GM12878 (cell line): Measurements from ENCODE around the gene ADAMTSL3. TPM values are rescaled to one million over a fixed set of nuclear protein-coding genes. Genes with fewer than 3 reads are reported as not detected.

ENCODE experiments used
- ATAC-seq: fragments of 200-7000 bp; cut with Tn5 transposase; 3 replicates; pipeline ENCODE4 v1.9.1; 2020; ENCODE audit warnings: mild to moderate bottlenecking, moderate library complexity
- BruUV-seq: library from RNA; stranded (reverse); fragments of 400-500 nt; replicated peaks from 2 replicates; lab custom pipeline; 2021; lab: Mats Ljungman, UMichigan
- CTCF ChIA-PET: fragments of 300-600 bp; sonication (Branson Sonifier 250); formaldehyde crosslinking; extraction: SDS; loops from one replicate; lab custom pipeline; 2021; ENCODE audit warnings: inconsistent platforms; lab: Yijun Ruan, JAX
- POLR2A ChIA-PET: fragments of 350-600 bp; formaldehyde crosslinking; extraction: SDS; loops from one replicate; lab custom pipeline; 2021; ENCODE audit warnings: inconsistent platforms; lab: Charles Lee
- RAD21 ChIA-PET: fragments of 300-600 bp; sonication (Branson Sonifier 250); formaldehyde crosslinking; loops from one replicate; lab custom pipeline; 2023; ENCODE audit warnings: antibody characterized with exemption; ENCODE audit not compliant: unreplicated experiment; lab: Charles Lee
- SMC1A ChIA-PET: fragments of 300-600 bp; sonication (Branson Sonifier 250); formaldehyde crosslinking; loops from one replicate; lab custom pipeline; 2023; ENCODE audit not compliant: unreplicated experiment, uncharacterized antibody; lab: Charles Lee
- DNase-seq: peaks from one replicate; pipeline ENCODE4 v3.0.0-alpha.2; 2011; ENCODE audit warnings: low read depth, low spot score
- FAIRE-seq: peaks from 3 replicates; lab custom pipeline; 2011; peaks lifted over from hg19 to GRCh38; lab: Jason Lieb, UNC
- H2AFZ ChIP-seq: 2 replicates; pipeline ENCODE4 v1.6.0; 2011; ENCODE audit warnings: low read depth, low read length, control low read depth; ENCODE audit not compliant: control insufficient read depth
- H3K27ac ChIP-seq: 2 replicates; pipeline ENCODE4 v1.5.1; 2011; ENCODE audit warnings: control low read depth; ENCODE audit not compliant: control insufficient read depth, insufficient read depth
- H3K27me3 ChIP-seq, 2 experiments: replicated peaks in 1 of 2; 2 replicates each; pipeline versions ENCODE4 v1.6.0 to v1.6.1; 2011; ENCODE audit warnings: low read length in 1 of 2; ENCODE audit not compliant: control insufficient read depth in 2 of 2, insufficient read depth in 2 of 2
- H3K36me3 ChIP-seq, 2 experiments: 2 replicates each; pipeline ENCODE4 v1.5.1; 2011; ENCODE audit warnings: low read length in 1 of 2; ENCODE audit not compliant: control insufficient read depth in 2 of 2, insufficient read depth in 2 of 2
- H3K4me1 ChIP-seq: 2 replicates; pipeline ENCODE4 v1.6.1; 2011; ENCODE audit warnings: mild to moderate bottlenecking, low read length, moderate library complexity, mixed read lengths; ENCODE audit not compliant: control insufficient read depth, insufficient read depth
- H3K4me2 ChIP-seq: 2 replicates; pipeline ENCODE4 v1.6.0; 2011; ENCODE audit warnings: control low read depth; ENCODE audit not compliant: control insufficient read depth, insufficient read depth
- H3K4me3 ChIP-seq: fragments of 200-600 bp; sonication (generic); 2 replicates; pipeline ENCODE4 v1.5.1; 2016
- H3K79me2 ChIP-seq: 2 replicates; pipeline ENCODE4 v1.6.0; 2011; ENCODE audit warnings: low read length; ENCODE audit not compliant: control insufficient read depth, insufficient read depth
- H3K9ac ChIP-seq: 2 replicates; pipeline ENCODE4 v1.8.0; 2011; ENCODE audit warnings: low read length, control low read depth, mixed read lengths; ENCODE audit not compliant: control insufficient read depth, insufficient read depth
- H3K9me3 ChIP-seq: replicated peaks from 3 replicates; pipeline ENCODE4 v1.5.1; 2011; ENCODE audit warnings: mild to moderate bottlenecking, low read length; ENCODE audit not compliant: control insufficient read depth, insufficient read depth
- H4K20me1 ChIP-seq: 2 replicates; pipeline ENCODE4 v1.6.0; 2011; ENCODE audit not compliant: control insufficient read depth, insufficient read depth
- ATF3 ChIP-seq: IDR thresholded peaks from 2 replicates; pipeline ENCODE4 v1.6.1; 2011; ENCODE audit warnings: low read depth, mild to moderate bottlenecking, low read length, moderate library complexity, borderline replicate concordance; ENCODE audit errors: extremely low read depth
- BMI1 ChIP-seq: fragments of 450-650 bp; IDR thresholded peaks from 2 replicates; pipeline ENCODE4 v1.6.1; 2016; ENCODE audit warnings: mild to moderate bottlenecking, moderate library complexity, borderline replicate concordance
- ESRRA ChIP-seq: IDR thresholded peaks from 2 replicates; pipeline ENCODE4 v1.6.1; 2012; ENCODE audit warnings: mild to moderate bottlenecking, low read length, improper control_type of control experiment
- IKZF2 ChIP-seq, 2 experiments: fragments of 450-650 bp; IDR thresholded peaks; 2 replicates each; pipeline ENCODE4 v1.6.1; 2017; ENCODE audit warnings: mild to moderate bottlenecking in 2 of 2, moderate library complexity in 2 of 2
- LARP7 ChIP-seq: fragments of 450-650 bp; IDR thresholded peaks from 2 replicates; pipeline ENCODE4 v1.6.1; 2017; ENCODE audit warnings: mild to moderate bottlenecking
- NR2F1 ChIP-seq: fragments of 450-650 bp; conservative IDR thresholded peaks from 2 replicates; pipeline ENCODE4 v1.6.1; 2017; ENCODE audit warnings: mild to moderate bottlenecking
- PBX3 ChIP-seq: IDR thresholded peaks from 2 replicates; pipeline ENCODE4 v1.6.1; 2011; ENCODE audit warnings: mild to moderate bottlenecking, low read depth, low read length, moderate library complexity; ENCODE audit not compliant: insufficient replicate concordance
- SMC3 ChIP-seq: IDR thresholded peaks from 2 replicates; pipeline ENCODE4 v1.6.1; 2011; ENCODE audit warnings: low read length, improper control_type of control experiment, borderline replicate concordance
- SRF ChIP-seq, 2 experiments: IDR thresholded peaks; 2 replicates each; pipeline ENCODE4 v1.6.1; 2011; ENCODE audit warnings: low read depth in 2 of 2, low read length in 2 of 2, mild to moderate bottlenecking in 1 of 2, moderate library complexity in 1 of 2
- USF1 ChIP-seq: IDR thresholded peaks from 2 replicates; pipeline ENCODE4 v1.6.1; 2011; ENCODE audit warnings: borderline replicate concordance, low read depth, mild to moderate bottlenecking, moderate library complexity, mixed read lengths, low read length; ENCODE audit not compliant: insufficient read depth; ENCODE audit errors: extremely low read length
- WGBS: methylation state at CpG from one replicate; pipeline ENCODE4 v1.1.6; 2016; ENCODE audit warnings: low lambda C conversion rate; ENCODE audit not compliant: insufficient replicate concordance, insufficient coverage; ENCODE audit errors: missing lambda C conversion rate; 5-methylcytosine and 5-hydroxymethylcytosine counted together
- in situ Hi-C: fragments of 300-500 bp; cut with MboI; formaldehyde crosslinking; loops from 9 replicates; pipeline ENCODE4 v1.14.3; 2018; ENCODE audit warnings: mixed read lengths
- intact Hi-C: fragments of 100-400 bp; cut with micrococcal nuclease; formaldehyde crosslinking; loops from one replicate; pipeline ENCODE4 v1.14.2; 2022; ENCODE audit not compliant: unreplicated experiment
- polyA plus RNA-seq, 11 experiments: library from polyadenylated mRNA; depleted of rRNA in 4 of 11; unstranded in 6 of 11; stranded (reverse) in 5 of 11; fragments of >200 nt; fragmentation: Nextera tagmentation in 4 of 11; fragmentation: Illumina TruSeq in 1 of 11; extraction: Ambion mirVana in 4 of 11; extraction: Trizol in 1 of 11; gene quantifications; 1 replicate in 1 of 11; 2 replicates in 10 of 11; pipeline versions ENCODE4 v1.2.1 to v1.2.3, GENCODE V29; 2011 to 2016; ENCODE audit warnings: inconsistent platforms in 2 of 11, missing spikeins in 2 of 11, low read depth in 1 of 11
- total RNA-seq, 4 experiments: library from RNA; depleted of rRNA in 3 of 4; stranded (reverse); fragments of >200 nt in 3 of 4; fragmentation: Illumina TruSeq in 1 of 4; extraction: Trizol in 1 of 4; gene quantifications; 2 replicates each; pipeline versions ENCODE4 v1.2.1 to v1.2.3, GENCODE V29; 2013 to 2021

ADAMTSL3 gene
- total and polyA plus RNA-seq, 10 of the 15 experiments (the other 5 are each of a cell fraction or from before 2014, with no cell fraction given), result 0.01 to 0.28 (median 0.13) TPM

GRCh38 chr15:83764201-83764838 is 110.4 kb downstream of the ADAMTSL3 start (continued):
- TF ChIP-seq ATF3, result no peak
- no peak for TF ChIP-seq LARP7
- TF ChIP-seq IKZF2 (IDR thresholded peaks at IDR 0.05), result no peak
- TF ChIP-seq ESRRA, result no peak
- TF ChIP-seq NR2F1, result no peak
- no peak for TF ChIP-seq SMC3
- TF ChIP-seq BMI1, result no peak
- no peak for TF ChIP-seq USF1

- no peaks in the 10 kb centered on the region for H4K20me1 ChIP-seq
- in situ Hi-C loops, result no loop called here
Observed at GRCh38 chr15:83766339-83766738, 112.4 kb downstream of the ADAMTSL3 start.

More at GRCh38 chr15:83766339-83766738, 112.4 kb downstream of the ADAMTSL3 start:
- no peaks in the 10 kb centered on the region for H3K36me3 ChIP-seq
- no peak overlapping the region for H3K9ac ChIP-seq
- 59% methylated on average over 6 of the region's 6 CpGs for WGBS
- FAIRE-seq (no peak), DNase-seq (no peak), ATAC-seq (no peak)
- H2AFZ ChIP-seq, result no peak overlapping the region
- CTCF ChIA-PET, result interaction anchor here (0.6 to 1.2 kb wide), 3 partner anchors 72 to 260 kb away, joined by 3 to 4 read pairs (median 3); no protein-coding TSS in a partner anchor
- H3K4me3 ChIP-seq, result no peak overlapping the region
- no peaks in the 10 kb centered on the region; a peak in 1 of 4 replicates for H3K27me3 ChIP-seq
- no TSS peak for BruUV-seq
- no peak overlapping the region for H3K27ac ChIP-seq
- no peaks in the 10 kb centered on the region for H3K9me3 ChIP-seq
- H3K4me2 ChIP-seq, result no peak overlapping the region
- POLR2A ChIA-PET, result no interaction called here
- TF ChIP-seq PBX3 (no peak), SRF (IDR thresholded peaks at IDR 0.05; ENCODE audit: low read depth in 2 of 2, low read length in 2 of 2) (no peak)
- H3K79me2 ChIP-seq, result no peaks in the 10 kb centered on the region
- SMC1A ChIA-PET, result interaction anchor here (0.8 kb wide), 2 partner anchors 24 to 130 kb away, joined by 3 read pairs; no protein-coding TSS in a partner anchor
- RAD21 ChIA-PET, result no interaction called here
- H3K4me1 ChIP-seq, result no peaks in the 10 kb centered on the region
- intact Hi-C loops, result no loop called here
